NB4 (cell line): ENCODE measurements around the gene ZBED4.
A peak's percentile ranks its signal among the peaks of the same experiment; 100 is the strongest.

Experiments used
- DNase-seq: peaks from one replicate; pipeline ENCODE4 v3.0.0; 2010; ENCODE audit warnings: low read depth
- H3K4me3 ChIP-seq: one replicate; pipeline ENCODE4 v1.5.1; 2011; ENCODE audit warnings: mild to moderate bottlenecking, low read depth, low read length, moderate library complexity
- MYC ChIP-seq: IDR thresholded peaks from 2 replicates; pipeline ENCODE4 v1.6.1; 2011; ENCODE audit warnings: low read depth, low read length
- POLR2A ChIP-seq: IDR thresholded peaks from 2 replicates; pipeline ENCODE4 v1.6.1; 2011; ENCODE audit warnings: mild to moderate bottlenecking; ENCODE audit not compliant: insufficient read length; ENCODE audit errors: extremely low read depth
- TF ChIP-seq, protein P1 (sequence below): IDR thresholded peaks from one replicate; pipeline ENCODE4 v1.5.1; 2012; ENCODE audit warnings: low read depth, low read length
- TF ChIP-seq, protein P2 (sequence below): IDR thresholded peaks from 2 replicates; pipeline ENCODE4 v1.6.1; 2011; ENCODE audit warnings: low read depth, low read length

ZBED4 gene

GRCh38 chr22:49825944-49826602 lies 27.6 kb upstream of the ZBED4 start:
- TF ChIP-seq, protein P1, sequence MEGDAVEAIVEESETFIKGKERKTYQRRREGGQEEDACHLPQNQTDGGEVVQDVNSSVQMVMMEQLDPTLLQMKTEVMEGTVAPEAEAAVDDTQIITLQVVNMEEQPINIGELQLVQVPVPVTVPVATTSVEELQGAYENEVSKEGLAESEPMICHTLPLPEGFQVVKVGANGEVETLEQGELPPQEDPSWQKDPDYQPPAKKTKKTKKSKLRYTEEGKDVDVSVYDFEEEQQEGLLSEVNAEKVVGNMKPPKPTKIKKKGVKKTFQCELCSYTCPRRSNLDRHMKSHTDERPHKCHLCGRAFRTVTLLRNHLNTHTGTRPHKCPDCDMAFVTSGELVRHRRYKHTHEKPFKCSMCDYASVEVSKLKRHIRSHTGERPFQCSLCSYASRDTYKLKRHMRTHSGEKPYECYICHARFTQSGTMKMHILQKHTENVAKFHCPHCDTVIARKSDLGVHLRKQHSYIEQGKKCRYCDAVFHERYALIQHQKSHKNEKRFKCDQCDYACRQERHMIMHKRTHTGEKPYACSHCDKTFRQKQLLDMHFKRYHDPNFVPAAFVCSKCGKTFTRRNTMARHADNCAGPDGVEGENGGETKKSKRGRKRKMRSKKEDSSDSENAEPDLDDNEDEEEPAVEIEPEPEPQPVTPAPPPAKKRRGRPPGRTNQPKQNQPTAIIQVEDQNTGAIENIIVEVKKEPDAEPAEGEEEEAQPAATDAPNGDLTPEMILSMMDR: no peak
- TF ChIP-seq POLR2A: peak; percentile 29
- no peak for TF ChIP-seq MYC
- H3K4me3 ChIP-seq: peak overlapping the region; percentile 80
- peak; percentile 69 for DNase-seq

DNA sequence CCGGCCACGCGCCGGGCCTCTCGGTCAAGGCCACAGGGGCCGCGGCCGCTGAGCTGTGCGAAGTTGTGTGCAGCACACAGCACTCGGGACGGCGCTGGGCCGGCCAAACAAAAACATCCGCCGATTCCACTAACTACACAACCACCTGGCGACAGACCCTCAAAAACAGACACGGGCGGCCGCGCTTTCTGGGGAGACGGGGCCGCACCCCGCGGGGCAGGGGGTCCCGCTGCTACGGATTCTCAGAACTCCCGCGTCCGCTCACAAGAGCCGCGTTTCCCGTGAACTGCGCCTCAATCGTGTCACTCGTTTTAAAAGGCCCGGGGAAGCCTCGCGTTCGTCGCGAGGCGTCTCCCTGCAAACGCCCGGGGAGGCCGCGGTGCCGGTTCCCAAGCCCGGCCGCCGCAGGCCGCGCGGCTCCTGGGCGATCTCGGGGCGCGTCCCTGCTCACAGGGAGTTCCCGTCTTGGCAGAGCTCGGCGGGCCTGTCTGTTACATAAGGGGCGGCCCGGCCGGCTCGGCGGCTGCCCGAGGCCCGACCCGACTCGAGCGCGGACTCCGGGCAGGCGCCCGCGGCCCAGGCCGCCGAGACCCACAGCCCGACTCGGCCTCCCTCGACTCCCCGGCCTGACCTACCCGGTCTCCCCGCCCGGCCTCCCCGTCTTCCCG lies 26.9 kb upstream of the ZBED4 start:
- no peak for TF ChIP-seq POLR2A
- TF ChIP-seq, protein P2, sequence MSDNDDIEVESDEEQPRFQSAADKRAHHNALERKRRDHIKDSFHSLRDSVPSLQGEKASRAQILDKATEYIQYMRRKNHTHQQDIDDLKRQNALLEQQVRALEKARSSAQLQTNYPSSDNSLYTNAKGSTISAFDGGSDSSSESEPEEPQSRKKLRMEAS: no peak
- no peak for TF ChIP-seq MYC
- TF ChIP-seq, protein P1: no peak
- peak; percentile 57 for DNase-seq
- peak overlapping the region; percentile 80 for H3K4me3 ChIP-seq

DNA sequence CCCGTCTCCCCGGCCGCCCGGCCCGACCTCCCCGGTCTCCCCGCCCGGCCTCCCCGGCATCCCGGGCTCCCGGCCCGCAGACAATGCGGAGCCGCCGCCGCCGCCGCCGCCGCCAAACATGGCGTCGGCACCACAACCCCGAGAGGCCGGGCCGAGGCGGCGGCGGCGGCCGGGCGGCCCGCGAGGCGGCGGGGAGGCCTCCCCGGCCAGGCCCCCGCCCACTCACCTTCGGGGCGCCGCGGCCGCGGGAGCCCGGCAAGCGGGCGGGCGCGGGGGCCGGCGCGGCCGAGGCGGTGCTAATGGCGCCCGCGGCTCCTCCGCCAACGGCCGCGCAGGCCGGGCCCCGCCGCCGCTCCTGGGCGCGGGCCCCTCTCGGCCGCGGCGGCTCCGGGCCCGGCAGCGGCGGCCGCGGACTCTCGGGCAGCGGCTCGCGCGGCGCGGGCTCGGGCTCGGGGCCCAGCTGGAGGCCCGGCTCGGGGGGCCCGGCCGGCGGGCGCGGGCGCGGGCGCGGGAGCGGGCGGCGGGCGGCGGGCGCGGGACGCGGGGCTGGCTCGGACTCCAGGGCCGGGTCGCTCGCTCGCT lies 26.3 kb upstream of the ZBED4 start:
- peak; percentile 35 for DNase-seq

DNA sequence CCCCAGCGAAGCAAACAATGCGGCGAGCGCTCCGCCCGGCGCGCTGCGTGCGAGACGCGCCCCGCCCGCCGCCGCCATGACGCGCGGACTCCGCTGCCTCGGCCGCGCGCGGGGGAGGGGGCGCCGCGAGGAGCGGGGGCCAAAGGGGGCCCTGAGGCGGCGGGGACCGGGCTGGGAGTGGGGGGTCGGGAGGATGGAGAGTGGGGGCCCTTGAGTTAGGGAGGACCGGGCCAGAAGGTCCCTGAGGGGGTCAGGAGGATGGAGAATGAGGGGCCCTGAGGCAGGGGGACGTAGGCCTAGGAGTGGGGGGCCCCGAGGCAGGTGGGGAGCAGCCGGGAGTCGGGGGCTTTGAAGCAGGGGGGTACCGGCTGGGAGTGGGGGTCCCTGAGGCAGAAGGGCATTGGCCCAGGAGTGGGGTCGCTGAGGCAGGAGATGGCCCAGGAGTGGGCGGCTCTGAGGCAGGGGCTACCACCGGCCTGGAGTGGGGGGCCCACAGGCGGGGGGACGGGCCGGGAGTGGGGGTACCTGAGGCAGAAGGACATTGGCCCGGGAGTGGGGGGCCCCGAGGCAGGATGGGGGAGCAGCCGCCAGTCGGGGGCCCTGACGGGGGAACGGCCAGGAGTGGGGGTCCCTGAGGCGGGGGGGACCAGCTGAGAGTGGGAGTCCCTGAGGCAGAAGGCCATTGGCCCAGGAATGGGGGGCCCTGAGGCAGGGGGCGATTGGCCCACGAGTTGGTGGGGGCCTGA lies 25.6 kb upstream of the ZBED4 start, which contains the start of gene BRD1:
Gene BRD1, minus strand, starts transcription at position 21 of the 746 bp plus-strand sequence. CDS start 3,556 bp downstream, outside the sequence.
- TF ChIP-seq MYC: no peak
- TF ChIP-seq, protein P2: no peak
- TF ChIP-seq, protein P1: no peak
- TF ChIP-seq POLR2A: peak; percentile 28
- peak within 1 kb of the TSS; percentile 80 for H3K4me3 ChIP-seq
- peak; percentile 78 for DNase-seq

More for the DNA sequence above, 26.3 kb upstream of the ZBED4 start:
- TF ChIP-seq, protein P1: no peak
- TF ChIP-seq, protein P2: no peak
- no peak for TF ChIP-seq MYC
- no peak for TF ChIP-seq POLR2A
- peak overlapping the region; percentile 80 for H3K4me3 ChIP-seq

GRCh38 chr22:49828599-49828965 lies 25.1 kb upstream of the ZBED4 start:
- TF ChIP-seq POLR2A: no peak
- TF ChIP-seq, protein P1: no peak
- TF ChIP-seq, protein P2: no peak
- no peak for TF ChIP-seq MYC
- no peak for DNase-seq
- no peak overlapping the region for H3K4me3 ChIP-seq
